Activated B cell treated with CpG ODN at 0.5 μM for 24 hours (primary cell): ENCODE measurements around the gene SLC35E1. TPM values are rescaled to one million over a fixed set of nuclear protein-coding genes. Genes with fewer than 3 reads are reported as not detected.
A peak's percentile ranks its signal among the peaks of the same experiment; 100 is the strongest.

Experiments
- ATAC-seq: fragments of 200-7000 bp; cut with Tn5 transposase; one replicate; pipeline ENCODE4 v1.10.0; 2021; ENCODE audit warnings: low read depth, mild to moderate bottlenecking, moderate library complexity
- CTCF ChIA-PET: fragments of 350-600 bp; sonication (Branson Sonifier 250); formaldehyde crosslinking; loops from one replicate; lab custom pipeline; 2021; ENCODE audit warnings: antibody characterized with exemption; lab: Charles Lee
- POLR2A ChIA-PET: fragments of 350-600 bp; sonication (Branson Sonifier 250); formaldehyde crosslinking; loops from one replicate; lab custom pipeline; 2021; ENCODE audit warnings: antibody characterized with exemption; lab: Charles Lee
- DNase-seq: peaks from one replicate; pipeline ENCODE4 v3.0.0; 2022
- H3K27ac Mint-ChIP-seq: one replicate; pipeline ENCODE4 v1.8.0; 2020; ENCODE audit warnings: mixed read lengths
- H3K27me3 Mint-ChIP-seq: one replicate; pipeline ENCODE4 v1.8.0; 2021; ENCODE audit warnings: mixed read lengths
- H3K36me3 Mint-ChIP-seq: one replicate; pipeline ENCODE4 v1.8.0; 2021; ENCODE audit warnings: low read depth, mixed read lengths
- H3K4me1 Mint-ChIP-seq: one replicate; pipeline ENCODE4 v1.8.0; 2021; ENCODE audit warnings: mixed read lengths
- H3K4me3 Mint-ChIP-seq: one replicate; pipeline ENCODE4 v1.8.0; 2020; ENCODE audit warnings: mild to moderate bottlenecking, mixed read lengths
- H3K9me3 Mint-ChIP-seq: one replicate; pipeline ENCODE4 v1.8.0; 2020; ENCODE audit warnings: mixed read lengths
- intact Hi-C: fragments of 100-400 bp; cut with micrococcal nuclease; formaldehyde crosslinking; loops from one replicate; pipeline ENCODE4 v1.15.1; 2024
- total RNA-seq: library from RNA; stranded (reverse); gene quantifications from 2 replicates; pipeline ENCODE4 v1.2.3, GENCODE V29; 2022
- TF ChIP-seq, protein P1 (sequence below): fragments of 200-600 bp; IDR thresholded peaks from one replicate; pipeline ENCODE4 v1.8.0; 2022; ENCODE audit warnings: antibody characterized with exemption, mild to moderate bottlenecking

The SLC35E1 gene
- total RNA-seq, 1 donor from 2014 or later, result 51.7 TPM

DNA sequence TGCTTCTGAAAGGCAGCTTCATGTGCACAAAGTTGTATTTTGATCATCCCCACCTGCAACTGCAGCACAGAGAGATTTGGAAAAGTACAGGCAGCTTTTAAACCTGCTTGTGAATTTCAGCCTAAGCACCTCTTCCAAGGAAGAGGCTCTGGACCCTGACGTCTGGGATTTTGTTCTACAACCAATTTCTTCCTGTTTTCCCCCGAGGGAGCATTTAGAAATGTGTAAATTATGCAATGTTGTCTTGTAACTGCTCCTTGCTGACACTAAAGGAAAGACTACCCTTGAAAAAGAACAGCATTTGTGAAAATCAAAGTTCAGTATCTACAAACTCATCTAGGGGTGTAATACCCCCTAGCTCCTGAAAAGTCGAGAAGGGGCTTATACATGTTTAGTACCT, 40.4 kb upstream of the SLC35E1 start:
- Mint-ChIP-seq H3K9me3 (no peaks in the 10 kb centered on the region), H3K27ac (no peak overlapping the region), H3K36me3 (peaks cover 5% of the 10 kb centered on the region), H3K27me3 (no peaks in the 10 kb centered on the region), H3K4me3 (no peak overlapping the region), H3K4me1 (peaks cover 93% of the 10 kb centered on the region)
- intact Hi-C loops, result loop anchor here (1.0 kb wide), 1 partner anchor 84 kb away; no protein-coding TSS in a partner anchor
- TF ChIP-seq, protein P1, sequence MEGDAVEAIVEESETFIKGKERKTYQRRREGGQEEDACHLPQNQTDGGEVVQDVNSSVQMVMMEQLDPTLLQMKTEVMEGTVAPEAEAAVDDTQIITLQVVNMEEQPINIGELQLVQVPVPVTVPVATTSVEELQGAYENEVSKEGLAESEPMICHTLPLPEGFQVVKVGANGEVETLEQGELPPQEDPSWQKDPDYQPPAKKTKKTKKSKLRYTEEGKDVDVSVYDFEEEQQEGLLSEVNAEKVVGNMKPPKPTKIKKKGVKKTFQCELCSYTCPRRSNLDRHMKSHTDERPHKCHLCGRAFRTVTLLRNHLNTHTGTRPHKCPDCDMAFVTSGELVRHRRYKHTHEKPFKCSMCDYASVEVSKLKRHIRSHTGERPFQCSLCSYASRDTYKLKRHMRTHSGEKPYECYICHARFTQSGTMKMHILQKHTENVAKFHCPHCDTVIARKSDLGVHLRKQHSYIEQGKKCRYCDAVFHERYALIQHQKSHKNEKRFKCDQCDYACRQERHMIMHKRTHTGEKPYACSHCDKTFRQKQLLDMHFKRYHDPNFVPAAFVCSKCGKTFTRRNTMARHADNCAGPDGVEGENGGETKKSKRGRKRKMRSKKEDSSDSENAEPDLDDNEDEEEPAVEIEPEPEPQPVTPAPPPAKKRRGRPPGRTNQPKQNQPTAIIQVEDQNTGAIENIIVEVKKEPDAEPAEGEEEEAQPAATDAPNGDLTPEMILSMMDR, result no peak
- CTCF ChIA-PET, result interaction anchor here (1.1 kb wide), 1 partner anchor 31 kb away, joined by 4 read pairs; no protein-coding TSS in a partner anchor
- no peak for DNase-seq
- ATAC-seq, result no peak
- POLR2A ChIA-PET, result interaction anchor here (1.2 to 1.8 kb wide), 2 partner anchors 26 to 28 kb away, joined by 5 to 7 read pairs; no protein-coding TSS in a partner anchor

DNA sequence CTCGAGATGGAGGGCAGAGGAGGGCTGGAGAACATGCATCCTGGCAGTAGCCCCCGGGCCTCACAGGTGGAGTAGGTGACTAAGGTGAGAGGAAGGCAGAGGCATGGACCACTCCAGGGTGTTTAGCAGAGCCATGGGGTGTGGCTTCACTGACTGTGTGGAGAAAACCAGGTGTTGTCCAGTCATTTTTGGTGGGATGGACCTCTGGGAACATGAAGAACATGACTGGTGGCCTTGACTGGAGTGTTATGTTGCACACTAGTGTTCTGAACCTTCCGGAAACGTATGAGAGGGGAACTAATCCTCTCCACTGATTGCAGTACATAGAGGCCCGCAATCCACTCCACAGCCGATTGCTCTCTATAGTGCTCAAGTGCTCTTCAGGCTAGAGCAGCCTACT, 38.9 kb upstream of the SLC35E1 start:
- ChIA-PET POLR2A (interaction anchor here (1.8 kb wide), 1 partner anchor 24 kb away, joined by 7 read pairs; no protein-coding TSS in a partner anchor), CTCF (no interaction called here)
- Mint-ChIP-seq H3K36me3 (peaks cover 7% of the 10 kb centered on the region), H3K9me3 (no peaks in the 10 kb centered on the region), H3K27me3 (no peaks in the 10 kb centered on the region), H3K27ac (no peak overlapping the region), H3K4me3 (no peak overlapping the region), H3K4me1 (peaks cover 88% of the 10 kb centered on the region)
- ATAC-seq (no peak), DNase-seq (no peak)
- TF ChIP-seq, protein P1, result no peak
- intact Hi-C loops, result loop anchor here (2.0 kb wide), 1 partner anchor 18 kb away; the partner anchor contains the start of gene MED26

DNA sequence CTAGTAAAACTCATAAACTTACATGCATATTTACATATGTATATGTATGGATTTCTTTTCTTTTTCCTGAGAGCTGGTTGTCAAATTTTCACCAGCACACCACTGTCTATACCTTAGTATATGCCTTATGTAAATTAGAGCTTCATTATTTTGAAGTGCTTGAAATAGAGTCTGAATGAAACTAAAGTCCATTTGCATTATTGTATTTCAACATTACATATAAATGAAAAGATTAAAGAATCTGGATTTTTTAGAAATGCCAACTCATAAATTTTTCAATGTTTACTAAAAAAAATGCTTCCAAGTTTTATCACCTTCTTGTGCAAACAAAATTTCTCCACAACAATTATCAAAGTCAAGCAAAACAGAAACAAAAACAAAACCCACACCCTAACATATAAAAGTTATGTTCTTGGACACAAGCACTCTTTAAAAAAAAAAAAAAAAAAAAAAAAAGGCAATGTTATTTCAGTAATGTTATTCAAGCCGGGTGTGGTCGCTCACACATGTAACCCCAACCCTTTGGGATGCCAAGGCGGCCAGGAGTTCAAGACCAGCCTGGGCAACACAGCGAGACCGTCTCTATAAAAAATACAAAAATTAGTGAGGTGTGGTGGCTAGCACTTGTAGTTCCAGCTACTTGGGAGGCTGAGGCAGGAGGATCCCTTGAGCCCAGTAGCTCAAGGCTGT, 37.4 kb upstream of the SLC35E1 start:
- no peaks in the 10 kb centered on the region for H3K27me3 Mint-ChIP-seq
- no peak overlapping the region for H3K27ac Mint-ChIP-seq
- TF ChIP-seq, protein P1, result no peak
- DNase-seq, result no peak
- no peaks in the 10 kb centered on the region for H3K9me3 Mint-ChIP-seq
- intact Hi-C loops, result loop anchor here (2.0 kb wide), 1 partner anchor 19 kb away; the partner anchor contains the start of gene MED26
- CTCF ChIA-PET, result no interaction called here
- H3K36me3 Mint-ChIP-seq, result peaks cover 14% of the 10 kb centered on the region
- peaks cover 87% of the 10 kb centered on the region for H3K4me1 Mint-ChIP-seq
- POLR2A ChIA-PET, result interaction anchor here (0.6 to 3.4 kb wide), 8 partner anchors 22 to 617 kb away, joined by 3 to 27 read pairs (median 7); no protein-coding TSS in a partner anchor
- H3K4me3 Mint-ChIP-seq, result no peak overlapping the region
- no peak for ATAC-seq

DNA sequence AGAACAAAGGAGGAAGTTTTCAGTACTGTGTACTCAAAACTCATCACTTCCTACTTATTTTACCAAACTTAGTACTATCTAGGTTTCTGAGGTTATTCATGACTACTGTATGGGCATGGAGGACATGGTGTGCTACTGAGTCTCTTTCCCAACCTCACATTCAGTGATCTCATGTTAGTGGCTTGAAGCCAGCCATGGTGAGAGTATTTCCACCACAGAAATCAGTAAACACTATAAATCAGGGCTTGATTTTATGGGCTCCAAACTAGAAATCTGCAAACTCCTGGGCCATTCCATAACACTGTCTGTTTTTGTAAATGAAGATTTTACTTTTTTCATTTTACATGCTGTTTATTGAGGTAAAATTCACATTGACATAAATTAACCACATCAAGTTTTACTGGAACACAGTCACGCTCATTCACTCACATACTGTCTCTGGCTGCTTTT, 36.1 kb upstream of the SLC35E1 start:
- H3K36me3 Mint-ChIP-seq, result peaks cover 15% of the 10 kb centered on the region
- intact Hi-C loops, result no loop called here
- ChIA-PET POLR2A (interaction anchor here (0.6 to 3.4 kb wide), 5 partner anchors 21 to 351 kb away, joined by 3 to 27 read pairs (median 3); partner anchors contain the start of gene SLC35E1), CTCF (interaction anchor here (1.2 kb wide), 1 partner anchor 21 kb away, joined by 3 read pairs; no protein-coding TSS in a partner anchor)
- H3K27me3 Mint-ChIP-seq, result no peaks in the 10 kb centered on the region
- H3K4me1 Mint-ChIP-seq, result peaks cover 83% of the 10 kb centered on the region
- no peak overlapping the region for H3K4me3 Mint-ChIP-seq
- peak overlapping the region; percentile 64 for H3K27ac Mint-ChIP-seq
- DNase-seq (no peak), ATAC-seq (no peak)
- TF ChIP-seq, protein P1, result no peak
- no peaks in the 10 kb centered on the region for H3K9me3 Mint-ChIP-seq

DNA sequence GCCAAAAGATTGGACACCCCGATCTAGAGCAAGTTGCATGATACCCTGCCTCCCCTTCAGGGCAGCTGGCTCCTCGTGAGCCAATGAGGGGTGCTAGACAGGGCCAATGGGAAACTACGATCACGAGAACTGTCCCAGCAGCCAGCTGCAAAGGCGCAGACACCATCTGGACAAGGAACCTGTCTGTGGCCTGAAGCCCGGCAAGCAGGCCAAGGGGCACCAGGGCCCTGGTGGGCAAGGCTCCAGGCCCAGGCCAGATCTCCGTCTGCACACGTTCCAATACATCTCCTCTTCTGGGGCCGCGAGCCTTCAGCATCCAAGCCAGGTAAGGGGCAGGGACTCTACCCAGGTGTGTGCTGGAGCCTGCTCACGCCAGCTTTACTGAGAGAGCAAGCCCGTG, 35.6 kb upstream of the SLC35E1 start:
- H3K36me3 Mint-ChIP-seq, result peaks cover 15% of the 10 kb centered on the region
- DNase-seq (no peak), ATAC-seq (no peak)
- no peak overlapping the region for H3K4me3 Mint-ChIP-seq
- intact Hi-C loops, result no loop called here
- peak overlapping the region; percentile 64 for H3K27ac Mint-ChIP-seq
- no peaks in the 10 kb centered on the region for H3K9me3 Mint-ChIP-seq
- H3K4me1 Mint-ChIP-seq, result peaks cover 79% of the 10 kb centered on the region
- ChIA-PET POLR2A (interaction anchor here (0.6 to 3.4 kb wide), 4 partner anchors 20 to 351 kb away, joined by 3 to 27 read pairs (median 4); partner anchors contain the start of gene SLC35E1), CTCF (interaction anchor here (1.2 kb wide), 1 partner anchor 20 kb away, joined by 3 read pairs; no protein-coding TSS in a partner anchor)
- no peaks in the 10 kb centered on the region for H3K27me3 Mint-ChIP-seq
- TF ChIP-seq, protein P1, result no peak
